Left lung (tissue), 10 donors: ENCODE results near the gene LRRC28. TPM values are rescaled to one million over a fixed set of nuclear protein-coding genes. Genes with fewer than 3 reads are reported as not detected.

ENCODE experiments used
- ATAC-seq: fragments of 200-7000 bp; cut with Tn5 transposase; one replicate; pipeline ENCODE4 v1.9.1; 2020; ENCODE audit warnings: moderate library complexity
- DNase-seq, 4 donors: peaks; one replicate each; pipeline ENCODE4 v3.0.0-alpha.2; 2013 to 2020
- H3K27ac ChIP-seq, 2 donors: fragments of 200-600 bp; sonication (generic) in 1 of 2; one replicate each; pipeline versions ENCODE4 v1.5.0 to v1.8.0; 2020 to 2021
- H3K27me3 ChIP-seq, 2 donors: fragments of 200-600 bp; sonication (generic) in 1 of 2; one replicate each; pipeline versions ENCODE4 v1.5.0 to v1.8.0; 2020 to 2021
- H3K36me3 ChIP-seq, 2 donors: fragments of 200-600 bp; sonication (generic) in 1 of 2; one replicate each; pipeline versions ENCODE4 v1.5.0 to v1.8.0; 2020 to 2021
- H3K4me1 ChIP-seq, 2 donors: fragments of 200-600 bp; one replicate each; pipeline ENCODE4 v1.8.0; 2021
- H3K4me3 ChIP-seq, 2 donors: fragments of 200-600 bp; sonication (generic) in 1 of 2; one replicate each; pipeline versions ENCODE4 v1.5.0 to v1.8.0; 2020 to 2021; ENCODE audit warnings: mild to moderate bottlenecking in 1 of 2
- H3K9me3 ChIP-seq, 2 donors: fragments of 200-600 bp; sonication (generic) in 1 of 2; one replicate each; pipeline versions ENCODE4 v1.5.0 to v1.8.0; 2020 to 2021
- CTCF ChIP-seq, 2 donors: fragments of 200-600 bp; sonication (generic) in 1 of 2; IDR thresholded peaks; one replicate each; pipeline versions ENCODE4 v1.5.0 to v1.8.0; 2021; ENCODE audit warnings: antibody characterized with exemption in 2 of 2
- intact Hi-C, 2 donors: fragments of 100-400 bp; cut with DNase I; formaldehyde crosslinking; loops; one replicate each; pipeline versions ENCODE4 v1.11.2 to v1.14.2; 2022
- polyA plus RNA-seq, 6 donors: library from polyadenylated mRNA; unstranded; fragments of 120-200 nt; gene quantifications; one replicate each; pipeline ENCODE4 v1.2.1, GENCODE V29; 2013; ENCODE audit not compliant: insufficient read length in 6 of 6
- total RNA-seq, 2 donors: library from RNA; stranded (reverse); fragmentation: NEBNext Ultra II Directional; extraction: Animal tissue kit (Norgen Biotek cat#: 25700); gene quantifications; one replicate each; pipeline ENCODE4 v1.2.1, GENCODE V29; 2021
- donor health status: DM: no; HTN: yes; CAD: no.
- donor health status: DM: no; HTN: no; CAD: no.

The LRRC28 gene
- total and polyA plus RNA-seq, 8 donors = 14.9 to 29.7 (median 25.0) TPM

GRCh38 chr15:99279290-99279689, 28.0 kb downstream of the LRRC28 start:
- ATAC-seq (no peak), DNase-seq (no peak)
- H3K4me1 ChIP-seq = peaks cover 0 to 12% of the 10 kb centered on the region in 2 donors
- H3K36me3 ChIP-seq = no peaks in the 10 kb centered on the region
- no peak overlapping the region for H3K4me3 ChIP-seq
- TF ChIP-seq CTCF (IDR thresholded peaks at IDR 0.05) = no peak
- H3K9me3 ChIP-seq = no peaks in the 10 kb centered on the region
- H3K27ac ChIP-seq = no peak overlapping the region
- intact Hi-C loops = no loop called here
- no peaks in the 10 kb centered on the region for H3K27me3 ChIP-seq

- ATAC-seq = no peak
- TF ChIP-seq CTCF (IDR thresholded peaks at IDR 0.05) = no peak
Measured at GRCh38 chr15:99279827-99280226, 28.5 kb downstream of the LRRC28 start.

GRCh38 chr15:99282121-99282520, 30.8 kb downstream of the LRRC28 start:
- Histone ChIP-seq H3K4me1 (peaks cover 0 to 12% of the 10 kb centered on the region in 2 donors), H3K27me3 (no peaks in the 10 kb centered on the region), H3K4me3 (no peak overlapping the region), H3K27ac (no peak overlapping the region), H3K9me3 (no peaks in the 10 kb centered on the region), H3K36me3 (no peaks in the 10 kb centered on the region)
- no peak for DNase-seq
- intact Hi-C loops = loop anchor here in 1 of 2 donors (10.0 kb wide), 2 partner anchors 443 to 473 kb away; no protein-coding TSS in a partner anchor
- no peak for ATAC-seq
- TF ChIP-seq CTCF (IDR thresholded peaks at IDR 0.05) = no peak

More at GRCh38 chr15:99279827-99280226, 28.5 kb downstream of the LRRC28 start:
- Histone ChIP-seq H3K27ac (no peak overlapping the region), H3K4me1 (peaks cover 0 to 12% of the 10 kb centered on the region in 2 donors), H3K36me3 (no peaks in the 10 kb centered on the region), H3K27me3 (no peaks in the 10 kb centered on the region), H3K4me3 (no peak overlapping the region), H3K9me3 (no peaks in the 10 kb centered on the region)
- no peak for DNase-seq
- intact Hi-C loops = loop anchor here in 1 of 2 donors (10.0 kb wide), 2 partner anchors 445 to 475 kb away; no protein-coding TSS in a partner anchor

- Histone ChIP-seq H3K4me3 (no peak overlapping the region), H3K27ac (no peak overlapping the region), H3K27me3 (no peaks in the 10 kb centered on the region), H3K36me3 (no peaks in the 10 kb centered on the region), H3K4me1 (peaks cover 0 to 12% of the 10 kb centered on the region in 2 donors), H3K9me3 (no peaks in the 10 kb centered on the region)
- ATAC-seq = no peak
- no peak for TF ChIP-seq CTCF (IDR thresholded peaks at IDR 0.05)
- no peak for DNase-seq
- intact Hi-C loops = loop anchor here in 1 of 2 donors (10.0 kb wide), 2 partner anchors 442 to 472 kb away; no protein-coding TSS in a partner anchor
Measured at GRCh38 chr15:99282586-99282985, 31.3 kb downstream of the LRRC28 start.

GRCh38 chr15:99283717-99284116, 32.4 kb downstream of the LRRC28 start:
- intact Hi-C loops = loop anchor here in 1 of 2 donors (10.0 kb wide), 2 partner anchors 441 to 471 kb away; no protein-coding TSS in a partner anchor
- ATAC-seq (no peak), DNase-seq (no peak)
- Histone ChIP-seq H3K4me1 (peaks cover 0 to 12% of the 10 kb centered on the region in 2 donors), H3K36me3 (no peaks in the 10 kb centered on the region), H3K9me3 (no peaks in the 10 kb centered on the region), H3K27ac (no peak overlapping the region), H3K4me3 (no peak overlapping the region), H3K27me3 (no peaks in the 10 kb centered on the region)
- TF ChIP-seq CTCF (IDR thresholded peaks at IDR 0.05) = no peak
